ENCODE measurements around the gene HMBS.

DNA sequence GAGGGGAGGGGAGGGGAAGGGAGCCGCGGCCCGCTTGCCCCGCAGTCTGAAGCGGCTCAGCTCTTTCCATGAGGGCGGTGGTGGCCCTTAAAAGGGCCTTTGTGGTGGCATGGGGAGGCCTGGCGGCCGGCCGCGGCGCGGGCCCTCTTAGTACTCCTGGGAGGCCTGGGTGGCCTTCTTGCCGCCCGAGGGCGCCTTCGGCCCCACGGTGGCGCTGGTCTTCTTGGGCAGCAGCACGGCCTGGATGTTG, 10.1 kb downstream of the HMBS start:
- no peak for TF ChIP-seq POLR2A (IDR thresholded peaks at IDR 0.05)
- TF ChIP-seq, protein P1, sequence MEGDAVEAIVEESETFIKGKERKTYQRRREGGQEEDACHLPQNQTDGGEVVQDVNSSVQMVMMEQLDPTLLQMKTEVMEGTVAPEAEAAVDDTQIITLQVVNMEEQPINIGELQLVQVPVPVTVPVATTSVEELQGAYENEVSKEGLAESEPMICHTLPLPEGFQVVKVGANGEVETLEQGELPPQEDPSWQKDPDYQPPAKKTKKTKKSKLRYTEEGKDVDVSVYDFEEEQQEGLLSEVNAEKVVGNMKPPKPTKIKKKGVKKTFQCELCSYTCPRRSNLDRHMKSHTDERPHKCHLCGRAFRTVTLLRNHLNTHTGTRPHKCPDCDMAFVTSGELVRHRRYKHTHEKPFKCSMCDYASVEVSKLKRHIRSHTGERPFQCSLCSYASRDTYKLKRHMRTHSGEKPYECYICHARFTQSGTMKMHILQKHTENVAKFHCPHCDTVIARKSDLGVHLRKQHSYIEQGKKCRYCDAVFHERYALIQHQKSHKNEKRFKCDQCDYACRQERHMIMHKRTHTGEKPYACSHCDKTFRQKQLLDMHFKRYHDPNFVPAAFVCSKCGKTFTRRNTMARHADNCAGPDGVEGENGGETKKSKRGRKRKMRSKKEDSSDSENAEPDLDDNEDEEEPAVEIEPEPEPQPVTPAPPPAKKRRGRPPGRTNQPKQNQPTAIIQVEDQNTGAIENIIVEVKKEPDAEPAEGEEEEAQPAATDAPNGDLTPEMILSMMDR (IDR thresholded peaks at IDR 0.05), result peak in 3 of 4 experiments; percentile 77 to 85 (median 81)
